Peyer's patch (tissue), 4 donors: ENCODE measurements around the gene FBXW2.

Source experiments
- POLR2A ChIP-seq, 2 donors: fragments of 450-650 bp; IDR thresholded peaks; one replicate each; pipeline ENCODE4 v1.5.1; 2017; ENCODE audit warnings: antibody characterized with exemption in 2 of 2, mild to moderate bottlenecking in 2 of 2, moderate library complexity in 2 of 2
- TF ChIP-seq, protein P1 (sequence below), 6 experiments: fragments of 450-650 bp in 4 of 6; fragments of 200-600 bp in 2 of 6; sonication (generic) in 1 of 6; IDR thresholded peaks; one replicate each; pipeline ENCODE4 v1.5.1; 2017 to 2019; ENCODE audit warnings: antibody characterized with exemption in 6 of 6, mild to moderate bottlenecking in 3 of 6, moderate library complexity in 1 of 6

DNA sequence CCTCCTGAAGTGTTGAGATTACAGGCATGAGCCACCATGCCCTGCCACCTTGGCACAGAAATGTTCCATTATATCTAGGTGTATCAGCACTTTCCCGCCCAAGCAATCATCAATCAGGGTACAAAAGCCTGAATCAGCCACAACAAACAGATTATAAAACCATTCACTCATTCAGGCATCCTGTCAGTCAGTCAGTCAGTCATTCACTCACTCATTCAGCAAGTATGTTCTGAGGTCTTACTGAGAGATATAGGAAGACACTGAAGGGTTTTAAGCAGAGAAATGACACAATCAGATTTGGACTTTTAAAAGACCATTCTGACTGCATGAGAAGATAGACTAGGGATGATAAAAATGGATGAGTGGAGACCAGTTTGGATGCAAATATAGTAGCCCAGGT lies 36.4 kb upstream of the FBXW2 start:
- TF ChIP-seq, protein P1, sequence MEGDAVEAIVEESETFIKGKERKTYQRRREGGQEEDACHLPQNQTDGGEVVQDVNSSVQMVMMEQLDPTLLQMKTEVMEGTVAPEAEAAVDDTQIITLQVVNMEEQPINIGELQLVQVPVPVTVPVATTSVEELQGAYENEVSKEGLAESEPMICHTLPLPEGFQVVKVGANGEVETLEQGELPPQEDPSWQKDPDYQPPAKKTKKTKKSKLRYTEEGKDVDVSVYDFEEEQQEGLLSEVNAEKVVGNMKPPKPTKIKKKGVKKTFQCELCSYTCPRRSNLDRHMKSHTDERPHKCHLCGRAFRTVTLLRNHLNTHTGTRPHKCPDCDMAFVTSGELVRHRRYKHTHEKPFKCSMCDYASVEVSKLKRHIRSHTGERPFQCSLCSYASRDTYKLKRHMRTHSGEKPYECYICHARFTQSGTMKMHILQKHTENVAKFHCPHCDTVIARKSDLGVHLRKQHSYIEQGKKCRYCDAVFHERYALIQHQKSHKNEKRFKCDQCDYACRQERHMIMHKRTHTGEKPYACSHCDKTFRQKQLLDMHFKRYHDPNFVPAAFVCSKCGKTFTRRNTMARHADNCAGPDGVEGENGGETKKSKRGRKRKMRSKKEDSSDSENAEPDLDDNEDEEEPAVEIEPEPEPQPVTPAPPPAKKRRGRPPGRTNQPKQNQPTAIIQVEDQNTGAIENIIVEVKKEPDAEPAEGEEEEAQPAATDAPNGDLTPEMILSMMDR (IDR thresholded peaks at IDR 0.05) = no peak
- TF ChIP-seq POLR2A (IDR thresholded peaks at IDR 0.05) = no peak
